Upper lobe of left lung (tissue), 6 donors: Measurements from ENCODE around the gene GOLPH3L. TPM values are rescaled to one million over a fixed set of nuclear protein-coding genes. Genes with fewer than 3 reads are reported as not detected.
"Not testable (repeated sequence)": the region's sequence is repeated elsewhere in the genome, so short reads cannot be mapped to it uniquely, and the experiment has no call there.

Experiments used
- ATAC-seq, 2 donors: fragments of 200-7000 bp; cut with Tn5 transposase; one replicate each; pipeline ENCODE4 v1.9.1; 2022; ENCODE audit warnings: mild to moderate bottlenecking in 2 of 2, moderate library complexity in 2 of 2; ENCODE audit not compliant: low FRiP score in 2 of 2
- DNase-seq, 2 donors: peaks; one replicate each; pipeline ENCODE4 v3.0.0-alpha.2; 2019 to 2020
- H3K27ac ChIP-seq, 4 donors: fragments of 200-600 bp; sonication (generic); one replicate each; pipeline ENCODE4 v1.5.1; 2016 to 2019
- H3K27me3 ChIP-seq, 4 donors: fragments of 200-600 bp; sonication (generic); one replicate each; pipeline ENCODE4 v1.5.1; 2017 to 2019
- H3K36me3 ChIP-seq, 4 donors: fragments of 200-600 bp; sonication (generic); one replicate each; pipeline ENCODE4 v1.5.1; 2016 to 2019
- H3K4me1 ChIP-seq, 4 donors: fragments of 200-600 bp; sonication (generic); one replicate each; pipeline ENCODE4 v1.5.1; 2018 to 2019
- H3K4me3 ChIP-seq, 4 donors: fragments of 200-600 bp; sonication (generic); one replicate each; pipeline ENCODE4 v1.5.1; 2017 to 2019; ENCODE audit warnings: mild to moderate bottlenecking in 2 of 4, moderate library complexity in 1 of 4
- H3K9me3 ChIP-seq, 4 donors: fragments of 200-600 bp; sonication (generic); one replicate each; pipeline ENCODE4 v1.5.1; 2018 to 2019
- EP300 ChIP-seq, 4 donors: sonication (generic); formaldehyde crosslinking; IDR thresholded peaks; one replicate each; pipeline ENCODE4 v1.5.1; 2017; ENCODE audit warnings: antibody characterized with exemption in 4 of 4, control low read depth in 2 of 4
- POLR2A ChIP-seq, 4 donors: fragments of 450-650 bp; IDR thresholded peaks; one replicate each; pipeline ENCODE4 v1.5.1; 2016 to 2017; ENCODE audit warnings: antibody characterized with exemption in 4 of 4, mild to moderate bottlenecking in 2 of 4
- POLR2AphosphoS5 ChIP-seq, 2 donors: sonication (generic); formaldehyde crosslinking; IDR thresholded peaks; one replicate each; pipeline ENCODE4 v1.5.1; 2017; ENCODE audit warnings: antibody characterized with exemption in 2 of 2
- WGBS, 2 donors: methylation state at CpG; one replicate each; pipeline ENCODE4 v1.1.5; 2017 to 2018; 5-methylcytosine and 5-hydroxymethylcytosine counted together
- total RNA-seq, 6 donors: library from RNA; depleted of rRNA in 4 of 6; stranded (reverse); fragments of >200 nt in 4 of 6; gene quantifications; one replicate each; pipeline versions ENCODE4 v1.1.0 to v1.2.1, GENCODE V29; 2016 to 2021
- TF ChIP-seq, protein P1 (sequence below), 6 experiments: fragments of 450-650 bp in 4 of 6; fragments of 200-600 bp in 2 of 6; sonication (generic) in 2 of 6; IDR thresholded peaks; one replicate each; pipeline ENCODE4 v1.5.1; 2016 to 2019; ENCODE audit warnings: antibody characterized with exemption in 6 of 6
- donor health status: DM: no; HTN: no; CAD: no; lungs with moderate emphysema.
- donor health status: DM: no; HTN: yes; CAD: no; lungs with severe emphysema.

The GOLPH3L gene
- total RNA-seq, 6 donors from 2014 or later, result 7.9 to 40.6 (median 23.8) TPM

- H3K27me3 ChIP-seq, result no peaks in the 10 kb centered on the region
- WGBS, 2 donors, result 86 to 94% methylated on average over 1 of the region's 1 CpG
- H3K36me3 ChIP-seq, result peaks cover 3 to 58% (median 24%) of the 10 kb centered on the region in 4 donors
- H3K27ac ChIP-seq, result no peak overlapping the region
- no peaks in the 10 kb centered on the region for H3K9me3 ChIP-seq
- DNase-seq, result no peak
- TF ChIP-seq POLR2AphosphoS5 (IDR thresholded peaks at IDR 0.05), result no peak
- TF ChIP-seq, protein P1, sequence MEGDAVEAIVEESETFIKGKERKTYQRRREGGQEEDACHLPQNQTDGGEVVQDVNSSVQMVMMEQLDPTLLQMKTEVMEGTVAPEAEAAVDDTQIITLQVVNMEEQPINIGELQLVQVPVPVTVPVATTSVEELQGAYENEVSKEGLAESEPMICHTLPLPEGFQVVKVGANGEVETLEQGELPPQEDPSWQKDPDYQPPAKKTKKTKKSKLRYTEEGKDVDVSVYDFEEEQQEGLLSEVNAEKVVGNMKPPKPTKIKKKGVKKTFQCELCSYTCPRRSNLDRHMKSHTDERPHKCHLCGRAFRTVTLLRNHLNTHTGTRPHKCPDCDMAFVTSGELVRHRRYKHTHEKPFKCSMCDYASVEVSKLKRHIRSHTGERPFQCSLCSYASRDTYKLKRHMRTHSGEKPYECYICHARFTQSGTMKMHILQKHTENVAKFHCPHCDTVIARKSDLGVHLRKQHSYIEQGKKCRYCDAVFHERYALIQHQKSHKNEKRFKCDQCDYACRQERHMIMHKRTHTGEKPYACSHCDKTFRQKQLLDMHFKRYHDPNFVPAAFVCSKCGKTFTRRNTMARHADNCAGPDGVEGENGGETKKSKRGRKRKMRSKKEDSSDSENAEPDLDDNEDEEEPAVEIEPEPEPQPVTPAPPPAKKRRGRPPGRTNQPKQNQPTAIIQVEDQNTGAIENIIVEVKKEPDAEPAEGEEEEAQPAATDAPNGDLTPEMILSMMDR (IDR thresholded peaks at IDR 0.05), result no peak
- TF ChIP-seq EP300 (IDR thresholded peaks at IDR 0.05), result no peak
- TF ChIP-seq POLR2A (IDR thresholded peaks at IDR 0.05), result no peak
- peaks cover 0 to 6% (median 0%) of the 10 kb centered on the region in 4 donors for H3K4me1 ChIP-seq
- no peak overlapping the region for H3K4me3 ChIP-seq
- ATAC-seq, result peak in 1 of 2 donors; percentile 26
These were observed 46.8 kb downstream of the GOLPH3L start for GRCh38 chr1:150650193-150650592.

- no peak for ATAC-seq
- WGBS, 2 donors, result 92 to 93% methylated on average over 5 of the region's 5 CpGs
- no peak overlapping the region for H3K27ac ChIP-seq
- peaks cover 0 to 6% (median 0%) of the 10 kb centered on the region in 4 donors for H3K4me1 ChIP-seq
- no peak overlapping the region for H3K4me3 ChIP-seq
- DNase-seq, result no peak
- no peaks in the 10 kb centered on the region for H3K9me3 ChIP-seq
- no peak for TF ChIP-seq POLR2AphosphoS5 (IDR thresholded peaks at IDR 0.05)
- TF ChIP-seq EP300 (IDR thresholded peaks at IDR 0.05), result no peak
- no peak for TF ChIP-seq POLR2A (IDR thresholded peaks at IDR 0.05)
- TF ChIP-seq, protein P1 (IDR thresholded peaks at IDR 0.05), result no peak
- peaks cover 3 to 54% (median 24%) of the 10 kb centered on the region in 4 donors for H3K36me3 ChIP-seq
- H3K27me3 ChIP-seq, result no peaks in the 10 kb centered on the region
These were observed 47.4 kb downstream of the GOLPH3L start for GRCh38 chr1:150649441-150650075.

DNA sequence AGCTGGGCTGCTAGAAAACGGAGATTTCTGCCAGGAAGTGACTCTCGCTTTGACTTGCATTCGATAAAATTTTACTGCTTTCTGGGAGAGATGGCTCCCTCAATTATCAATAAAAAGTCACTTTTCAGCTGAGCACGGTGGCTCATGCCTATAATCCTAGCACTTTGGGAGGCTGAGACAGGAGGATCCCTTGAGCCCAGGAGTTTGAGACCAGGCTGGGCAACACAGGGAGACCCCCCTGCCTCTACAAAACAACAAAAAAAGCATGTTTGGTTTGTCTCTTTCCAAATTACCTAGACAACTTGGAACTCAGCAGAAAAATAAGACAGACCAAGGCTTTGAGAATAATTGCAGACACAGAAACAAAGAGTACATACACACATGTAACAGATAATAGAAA, 54.7 kb downstream of the GOLPH3L start:
- 91 to 94% methylated on average over 4 of the region's 4 CpGs for WGBS, 2 donors
- Histone ChIP-seq H3K27me3 (no peaks in the 10 kb centered on the region), H3K36me3 (peaks cover 0 to 24% (median 11%) of the 10 kb centered on the region in 4 donors)

DNA sequence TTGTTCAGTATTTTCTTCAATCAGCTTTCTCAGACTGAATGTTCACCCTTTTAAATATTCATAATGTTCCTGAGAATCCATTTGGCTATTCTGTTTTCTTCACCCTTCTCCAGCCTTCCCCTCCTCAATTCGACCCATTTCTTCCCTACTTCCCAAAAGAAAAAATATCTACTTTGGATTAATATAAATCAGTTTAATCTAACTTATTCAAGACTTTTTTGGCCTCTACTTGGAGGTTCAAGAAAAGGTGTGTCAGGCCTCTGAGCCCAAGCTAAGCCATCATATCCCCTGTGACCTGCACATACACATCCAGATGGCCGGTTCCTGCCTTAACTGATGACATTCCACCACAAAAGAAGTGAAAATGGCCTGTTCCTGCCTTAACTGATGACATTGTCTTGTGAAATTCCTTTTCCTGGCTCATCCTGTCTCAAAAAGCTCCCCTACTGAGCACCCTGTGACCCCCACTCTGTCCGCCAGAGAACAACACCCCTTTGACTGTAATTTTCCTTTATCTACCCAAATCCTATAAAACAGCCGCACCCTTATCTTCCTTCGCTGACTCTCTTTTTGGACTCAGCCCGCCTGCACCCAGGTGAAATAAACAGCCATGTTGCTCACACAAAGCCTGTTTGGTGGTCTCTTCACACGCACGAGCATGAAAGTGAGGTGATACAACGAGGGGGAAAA, 55.7 kb downstream of the GOLPH3L start:
- not testable (repeated sequence) for H3K4me3 ChIP-seq, DNase-seq, H3K9me3 ChIP-seq, H3K4me1 ChIP-seq, H3K27me3 ChIP-seq, H3K27ac ChIP-seq, ATAC-seq
- 90 to 92% methylated on average over 9 of the region's 9 CpGs for WGBS, 2 donors
- peaks cover 0 to 14% (median 3%) of the 10 kb centered on the region in 4 donors for H3K36me3 ChIP-seq

More for the DNA sequence above, 54.7 kb downstream of the GOLPH3L start:
- no peak overlapping the region for H3K27ac ChIP-seq
- H3K4me1 ChIP-seq, result no peaks in the 10 kb centered on the region
- ATAC-seq (no peak), DNase-seq (no peak)
- no peaks in the 10 kb centered on the region for H3K9me3 ChIP-seq
- TF ChIP-seq EP300 (IDR thresholded peaks at IDR 0.05), result no peak
- H3K4me3 ChIP-seq, result no peak overlapping the region

- not testable (repeated sequence) for H3K36me3 ChIP-seq, ATAC-seq, H3K4me3 ChIP-seq, H3K4me1 ChIP-seq, DNase-seq, H3K9me3 ChIP-seq, H3K27me3 ChIP-seq, H3K27ac ChIP-seq
- 91 to 93% methylated on average over 6 of the region's 6 CpGs for WGBS, 2 donors
These were observed 58.5 kb downstream of the GOLPH3L start for GRCh38 chr1:150638430-150638829.

DNA sequence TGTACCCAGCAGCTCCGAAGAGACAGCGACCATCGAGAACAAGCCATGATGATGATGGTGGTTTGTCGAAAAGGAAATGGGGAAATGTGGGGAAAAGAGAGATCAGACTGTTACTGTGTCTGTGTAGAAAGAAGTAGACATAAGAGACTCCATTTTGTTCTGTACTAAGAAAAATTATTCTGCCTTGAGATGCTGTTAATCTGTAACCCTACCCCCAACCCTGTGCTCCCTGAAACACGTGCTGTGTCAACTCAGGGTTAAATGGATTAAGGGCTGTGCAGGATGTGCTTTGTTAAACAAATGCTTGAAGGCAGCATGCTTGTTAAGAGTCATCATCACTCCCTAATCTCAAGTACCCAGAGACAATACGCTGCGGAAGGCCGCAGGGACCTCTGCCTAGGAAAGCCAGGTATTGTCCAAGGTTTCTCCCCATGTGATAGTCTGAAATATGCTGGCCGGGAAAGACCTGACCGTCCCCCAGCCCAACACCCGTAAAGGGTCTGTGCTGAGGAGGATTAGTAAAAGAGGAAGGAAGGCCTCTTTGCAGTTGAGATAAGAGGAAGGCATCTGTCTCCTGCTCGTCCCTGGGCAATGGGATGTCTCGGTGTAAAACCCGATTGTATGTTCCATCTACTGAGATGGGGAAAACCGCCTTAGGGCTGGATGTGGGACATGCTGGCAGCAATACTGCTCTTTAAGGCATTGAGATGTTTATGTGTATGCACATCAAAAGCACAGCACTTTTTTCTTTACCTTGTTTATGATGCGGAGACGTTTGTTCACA, 61.9 kb downstream of the GOLPH3L start:
- not testable (repeated sequence) for DNase-seq, H3K4me1 ChIP-seq, H3K4me3 ChIP-seq, H3K27me3 ChIP-seq, H3K36me3 ChIP-seq, ATAC-seq, H3K9me3 ChIP-seq
- H3K27ac ChIP-seq, result peak overlapping the region in 1 of 4 donors; percentile 40
- 66 to 69% methylated on average over 14 of the region's 17 CpGs for WGBS, 2 donors
